ENCODE data around the gene ING5. TPM values are rescaled to one million over a fixed set of nuclear protein-coding genes. Genes with fewer than 3 reads are reported as not detected.

ING5 gene
- total and polyA plus RNA-seq, 8 donors: 19.9 to 160 (median 32.4) TPM

GRCh38 chr2:241686324-241686649 is 15.6 kb upstream of the ING5 start:
- no peak for DNase-seq
- TF ChIP-seq EP300 (IDR thresholded peaks at IDR 0.05): no peak
- no peak for TF ChIP-seq POLR2A (IDR thresholded peaks at IDR 0.05)
- no peak for TF ChIP-seq POLR2AphosphoS5 (IDR thresholded peaks at IDR 0.05)
- TF ChIP-seq CTCF (IDR thresholded peaks at IDR 0.05): no peak
- H3K27me3 ChIP-seq: no peaks in the 10 kb centered on the region
- peaks cover 10 to 43% (median 36%) of the 10 kb centered on the region in 4 donors for H3K36me3 ChIP-seq
- H3K4me3 ChIP-seq: peak overlapping the region; percentile 84 to 99 (median 96)
- intact Hi-C loops (cut with DNase I; ENCODE audit: low total_unique reads): no loop called here
- H3K9me3 ChIP-seq: no peaks in the 10 kb centered on the region
- 0 to 1% (median 0%) methylated on average over 17 to 37 of the region's 37 CpGs for WGBS, 5 donors
- peaks cover 17 to 45% (median 39%) of the 10 kb centered on the region in 4 donors for H3K4me1 ChIP-seq
- peak overlapping the region; percentile 80 to 96 (median 95) for H3K27ac ChIP-seq

- DNase-seq: peak; percentile 98 to 99
- Histone ChIP-seq H3K27ac (peak within 1 kb of the TSS; percentile 91 to 96 (median 95)), H3K4me3 (peak within 1 kb of the TSS; percentile 84 to 99 (median 96)), H3K27me3 (no peaks in the 10 kb centered on the region), H3K9me3 (no peaks in the 10 kb centered on the region), H3K36me3 (peaks cover 10 to 43% (median 36%) of the 10 kb centered on the region in 4 donors), H3K4me1 (peaks cover 17 to 43% (median 38%) of the 10 kb centered on the region in 4 donors)
- 0 to 1% (median 0%) methylated on average over 60 to 102 of the region's 102 CpGs for WGBS, 5 donors
- TF ChIP-seq EP300 (IDR thresholded peaks at IDR 0.05) (no peak), POLR2A (IDR thresholded peaks at IDR 0.05) (no peak), POLR2AphosphoS5 (IDR thresholded peaks at IDR 0.05) (peak; percentile 92 to 99 (median 95)), CTCF (IDR thresholded peaks at IDR 0.05) (no peak)
- intact Hi-C loops (cut with DNase I; ENCODE audit: low total_unique reads): no loop called here
Measured at GRCh38 chr2:241686650-241687425, 15.0 kb upstream of the ING5 start, which contains the start of gene DTYMK. Gene DTYMK, minus strand, starts transcription at chr2:241686815. Its CDS starts 32 bp downstream, at chr2:241686783.

GRCh38 chr2:241689306-241689705 is 12.5 kb upstream of the ING5 start:
- Histone ChIP-seq H3K4me1 (peaks cover 17 to 43% (median 38%) of the 10 kb centered on the region in 4 donors), H3K4me3 (no peak overlapping the region), H3K27ac (no peak overlapping the region), H3K9me3 (no peaks in the 10 kb centered on the region), H3K27me3 (no peaks in the 10 kb centered on the region), H3K36me3 (peaks cover 10 to 52% (median 42%) of the 10 kb centered on the region in 4 donors)
- DNase-seq: no peak
- TF ChIP-seq CTCF (IDR thresholded peaks at IDR 0.05) (no peak), POLR2AphosphoS5 (IDR thresholded peaks at IDR 0.05) (no peak), POLR2A (IDR thresholded peaks at IDR 0.05) (no peak), EP300 (IDR thresholded peaks at IDR 0.05) (no peak)
- intact Hi-C loops (cut with DNase I; ENCODE audit: low total_unique reads): no loop called here
- 79 to 84% (median 83%) methylated on average over 10 of the region's 10 CpGs for WGBS, 5 donors

- Histone ChIP-seq H3K9me3 (no peaks in the 10 kb centered on the region), H3K36me3 (peaks cover 10 to 56% (median 52%) of the 10 kb centered on the region in 4 donors), H3K4me1 (peaks cover 17 to 40% (median 36%) of the 10 kb centered on the region in 4 donors), H3K27me3 (no peaks in the 10 kb centered on the region), H3K4me3 (no peak overlapping the region), H3K27ac (no peak overlapping the region)
- whole genome bisulfite sequencing, 5 donors: 53 to 88% (median 86%) methylated on average over 2 to 6 of the region's 6 CpGs
- no peak for DNase-seq
- TF ChIP-seq CTCF (IDR thresholded peaks at IDR 0.05): no peak
- TF ChIP-seq POLR2A (IDR thresholded peaks at IDR 0.05): no peak
- intact Hi-C loops (cut with DNase I; ENCODE audit: low total_unique reads): no loop called here
Measured at GRCh38 chr2:241690202-241690717, 11.6 kb upstream of the ING5 start.
